Parathyroid adenoma (tissue), 2 donors: ENCODE results near the gene VEGFA.

Experiments
- H2AFZ ChIP-seq: fragments of 300-600 bp; sonication (generic); one replicate; pipeline ENCODE4 v1.7.0; 2017; ENCODE audit warnings: antibody characterized with exemption, mild to moderate bottlenecking
- H3K27ac ChIP-seq: fragments of 300-600 bp; sonication (generic); one replicate; pipeline ENCODE4 v1.7.0; 2017
- H3K27me3 ChIP-seq: fragments of 300-600 bp; sonication (generic); one replicate; pipeline ENCODE4 v1.7.0; 2017; ENCODE audit warnings: low read length; ENCODE audit not compliant: control insufficient read depth, insufficient read depth
- H3K36me3 ChIP-seq: fragments of 300-600 bp; sonication (generic); one replicate; pipeline ENCODE4 v1.7.0; 2017; ENCODE audit warnings: low read length; ENCODE audit not compliant: control insufficient read depth, insufficient read depth
- H3K4me1 ChIP-seq: fragments of 300-600 bp; sonication (generic); one replicate; pipeline ENCODE4 v1.7.0; 2017; ENCODE audit warnings: control low read depth
- H3K4me2 ChIP-seq: fragments of 300-600 bp; sonication (generic); one replicate; pipeline ENCODE4 v1.7.0; 2017; ENCODE audit warnings: low read length
- H3K4me3 ChIP-seq: fragments of 300-600 bp; sonication (generic); one replicate; pipeline ENCODE4 v1.7.0; 2017; ENCODE audit warnings: low read depth, low read length
- H3K79me2 ChIP-seq: fragments of 300-600 bp; sonication (generic); one replicate; pipeline ENCODE4 v1.7.0; 2017; ENCODE audit warnings: control low read depth
- H3K9ac ChIP-seq: fragments of 300-600 bp; sonication (generic); one replicate; pipeline ENCODE4 v1.7.0; 2017; ENCODE audit warnings: mild to moderate bottlenecking
- H3K9me3 ChIP-seq: fragments of 300-600 bp; sonication (generic); one replicate; pipeline ENCODE4 v1.7.0; 2017; ENCODE audit warnings: low read length; ENCODE audit not compliant: control insufficient read depth
- TF ChIP-seq, protein P1 (sequence below): fragments of 300-600 bp; sonication (generic); IDR thresholded peaks from one replicate; pipeline ENCODE4 v1.7.0; 2017; ENCODE audit warnings: antibody characterized with exemption, mild to moderate bottlenecking
- donor health status: primary hyperparathyroidism.

VEGFA gene

DNA sequence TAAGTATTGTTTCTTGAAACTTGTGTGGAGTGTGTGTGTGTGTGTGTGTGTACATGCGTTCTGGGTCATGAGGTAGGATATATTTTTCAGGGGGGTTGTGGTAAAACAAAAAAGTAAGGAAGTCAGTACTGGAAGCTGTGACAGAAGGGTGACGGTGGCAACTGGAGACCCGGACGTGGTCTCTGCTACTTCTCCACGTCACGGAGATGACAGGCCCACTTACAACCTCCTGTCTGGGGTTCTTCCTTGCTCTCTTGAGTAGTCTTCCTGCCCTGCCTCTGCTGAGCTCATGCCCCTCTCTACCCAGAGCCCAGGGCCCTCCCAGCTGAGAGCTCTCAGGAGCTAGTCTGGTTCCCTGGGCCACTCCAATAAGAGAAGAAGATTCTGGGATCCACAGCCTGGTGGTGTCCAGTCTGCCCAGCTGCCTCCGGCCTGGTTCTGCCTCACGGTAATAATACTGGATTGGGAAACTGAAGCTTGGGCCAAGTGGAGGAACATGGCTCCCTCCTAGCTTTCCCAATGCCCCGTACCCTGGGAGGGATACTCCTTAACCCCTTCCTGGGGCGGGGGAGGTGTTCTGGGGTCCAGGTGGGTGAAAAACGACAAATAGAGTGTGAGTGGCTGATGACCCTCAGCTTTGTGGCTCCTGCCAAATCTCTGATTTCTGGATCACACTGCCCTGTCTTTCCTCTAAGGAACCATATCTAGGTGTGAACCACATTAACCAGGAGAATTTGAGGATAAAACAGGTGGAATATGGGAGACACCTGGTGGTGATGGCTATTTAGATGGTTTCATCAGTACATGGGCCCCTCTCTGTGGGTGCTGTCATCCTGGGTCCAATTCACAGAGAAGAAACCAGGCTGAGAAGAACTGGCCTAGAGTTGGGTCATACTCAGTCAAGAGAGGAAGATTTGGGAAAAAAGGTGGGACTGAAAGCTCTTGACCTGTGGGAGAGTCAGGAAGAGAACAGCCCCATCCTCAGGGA, 27.2 kb downstream of the VEGFA start:
- Histone ChIP-seq H2AFZ (no peak overlapping the region), H3K9ac (no peak overlapping the region), H3K79me2 (no peaks in the 10 kb centered on the region), H3K36me3 (no peaks in the 10 kb centered on the region), H3K27me3 (no peaks in the 10 kb centered on the region), H3K4me2 (no peak overlapping the region), H3K4me3 (no peak overlapping the region), H3K4me1 (peaks cover 41% of the 10 kb centered on the region), H3K9me3 (no peaks in the 10 kb centered on the region), H3K27ac (no peak overlapping the region)
- TF ChIP-seq, protein P1, sequence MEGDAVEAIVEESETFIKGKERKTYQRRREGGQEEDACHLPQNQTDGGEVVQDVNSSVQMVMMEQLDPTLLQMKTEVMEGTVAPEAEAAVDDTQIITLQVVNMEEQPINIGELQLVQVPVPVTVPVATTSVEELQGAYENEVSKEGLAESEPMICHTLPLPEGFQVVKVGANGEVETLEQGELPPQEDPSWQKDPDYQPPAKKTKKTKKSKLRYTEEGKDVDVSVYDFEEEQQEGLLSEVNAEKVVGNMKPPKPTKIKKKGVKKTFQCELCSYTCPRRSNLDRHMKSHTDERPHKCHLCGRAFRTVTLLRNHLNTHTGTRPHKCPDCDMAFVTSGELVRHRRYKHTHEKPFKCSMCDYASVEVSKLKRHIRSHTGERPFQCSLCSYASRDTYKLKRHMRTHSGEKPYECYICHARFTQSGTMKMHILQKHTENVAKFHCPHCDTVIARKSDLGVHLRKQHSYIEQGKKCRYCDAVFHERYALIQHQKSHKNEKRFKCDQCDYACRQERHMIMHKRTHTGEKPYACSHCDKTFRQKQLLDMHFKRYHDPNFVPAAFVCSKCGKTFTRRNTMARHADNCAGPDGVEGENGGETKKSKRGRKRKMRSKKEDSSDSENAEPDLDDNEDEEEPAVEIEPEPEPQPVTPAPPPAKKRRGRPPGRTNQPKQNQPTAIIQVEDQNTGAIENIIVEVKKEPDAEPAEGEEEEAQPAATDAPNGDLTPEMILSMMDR: peak; percentile 38

DNA sequence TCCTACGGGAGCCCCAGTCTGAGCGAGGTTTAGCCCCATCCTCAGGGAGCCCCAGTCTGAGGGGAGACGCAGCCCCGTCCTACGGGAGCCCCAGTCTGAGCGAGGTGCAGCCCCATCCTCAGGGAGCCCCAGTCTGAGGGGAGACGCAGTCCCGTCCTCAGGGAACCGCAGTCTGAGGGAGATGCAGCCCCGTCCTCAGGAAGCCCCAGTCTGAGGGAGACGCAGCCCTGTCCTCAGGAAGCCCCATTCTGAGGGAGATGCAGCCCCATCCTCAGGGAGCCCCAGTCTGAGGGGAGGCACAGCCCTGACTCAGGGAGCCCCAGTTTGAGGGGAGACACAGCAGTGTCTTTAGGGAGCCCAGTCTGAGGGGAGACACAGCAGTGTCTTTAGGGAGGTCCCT, 27.9 kb downstream of the VEGFA start:
- H3K9me3 ChIP-seq: no peaks in the 10 kb centered on the region
- no peaks in the 10 kb centered on the region for H3K79me2 ChIP-seq
- no peaks in the 10 kb centered on the region for H3K36me3 ChIP-seq
- peak overlapping the region; percentile 74 for H3K27ac ChIP-seq
- H3K4me2 ChIP-seq: no peak overlapping the region
- H3K4me3 ChIP-seq: no peak overlapping the region
- peaks cover 49% of the 10 kb centered on the region for H3K4me1 ChIP-seq
- H3K9ac ChIP-seq: no peak overlapping the region
- H3K27me3 ChIP-seq: no peaks in the 10 kb centered on the region
- no peak overlapping the region for H2AFZ ChIP-seq
- TF ChIP-seq, protein P1: no peak

DNA sequence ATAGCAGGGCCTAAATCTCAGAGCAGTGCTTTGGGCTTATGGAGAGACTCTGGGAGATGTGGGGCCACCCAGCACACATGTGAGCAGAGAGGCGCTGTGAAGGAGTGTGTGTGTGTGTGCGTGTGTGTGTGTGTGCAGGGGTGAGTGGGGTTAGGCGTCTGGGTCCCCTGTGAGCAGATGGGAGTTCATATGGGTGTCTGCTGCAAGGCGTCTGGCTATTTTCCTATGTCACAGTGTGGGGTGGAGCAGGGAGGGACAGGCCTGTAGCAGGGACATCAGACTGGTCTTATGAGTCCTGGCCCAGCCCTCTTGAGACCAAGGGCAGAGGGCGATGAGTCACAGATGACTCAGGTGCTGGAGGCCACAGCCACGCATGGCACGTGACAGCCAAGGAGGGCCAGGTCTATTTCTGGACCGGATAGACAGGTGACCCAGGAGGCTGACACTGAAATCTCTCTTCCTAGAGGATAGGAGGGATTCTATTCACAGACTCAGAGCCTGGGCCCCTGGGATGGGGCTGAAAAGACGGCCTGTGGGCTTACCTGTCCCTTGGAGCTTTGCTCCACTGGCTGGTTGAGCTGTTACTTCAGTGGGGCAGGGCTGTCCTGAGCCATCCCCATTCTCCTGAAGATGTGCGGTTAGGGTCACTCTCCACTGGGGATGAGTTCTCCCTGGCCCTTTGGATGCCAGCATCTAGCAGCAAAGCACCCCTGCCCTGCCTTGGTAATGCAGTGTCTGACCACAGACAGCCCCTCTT, 28.9 kb downstream of the VEGFA start:
- Histone ChIP-seq H3K79me2 (no peaks in the 10 kb centered on the region), H3K4me2 (peak overlapping the region; percentile 64), H3K36me3 (no peaks in the 10 kb centered on the region), H3K4me1 (peaks cover 55% of the 10 kb centered on the region), H2AFZ (peak overlapping the region; percentile 48), H3K4me3 (no peak overlapping the region), H3K9ac (no peak overlapping the region), H3K9me3 (no peaks in the 10 kb centered on the region), H3K27me3 (no peaks in the 10 kb centered on the region), H3K27ac (peak overlapping the region; percentile 74)
- TF ChIP-seq, protein P1: no peak

DNA sequence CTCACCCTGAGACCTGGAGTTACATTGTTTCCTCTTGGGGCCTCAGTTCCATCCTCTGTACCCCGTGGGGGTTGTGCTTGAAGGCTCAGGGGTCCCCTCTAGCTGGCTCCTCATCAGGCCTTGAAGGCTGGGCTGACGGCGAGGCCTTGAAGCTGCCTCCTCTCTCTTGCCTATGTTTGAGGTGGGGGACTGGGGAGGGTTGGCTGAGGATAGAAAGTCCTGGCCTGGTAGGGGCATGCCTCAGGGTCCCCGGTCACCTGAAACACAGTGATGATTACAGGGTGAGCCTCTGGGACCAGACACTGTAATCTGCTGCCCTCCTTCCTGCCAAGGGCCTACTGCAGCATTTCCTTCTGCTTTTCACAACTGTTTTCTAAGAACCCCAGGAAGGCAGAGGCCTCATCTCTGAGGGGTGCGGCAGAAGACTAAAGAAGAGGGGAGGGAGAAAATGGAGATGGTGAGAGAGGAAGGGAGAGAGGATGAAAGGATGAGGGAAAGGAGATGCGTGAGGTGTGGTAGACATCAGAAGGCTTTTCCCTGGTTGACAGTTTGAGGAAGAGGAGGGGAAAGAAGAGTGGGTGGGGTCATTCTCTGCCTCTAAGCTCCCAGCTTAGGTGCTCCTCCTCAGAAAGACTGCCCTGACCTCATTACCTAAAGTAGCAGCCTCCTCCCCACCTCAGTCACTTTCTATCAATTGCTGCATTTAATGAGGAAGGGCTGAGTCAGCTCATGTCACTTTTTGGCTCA, 29.7 kb downstream of the VEGFA start:
- TF ChIP-seq, protein P1: no peak
- no peaks in the 10 kb centered on the region for H3K79me2 ChIP-seq
- H3K27me3 ChIP-seq: no peaks in the 10 kb centered on the region
- H3K9ac ChIP-seq: no peak overlapping the region
- no peak overlapping the region for H3K4me2 ChIP-seq
- H3K27ac ChIP-seq: peak overlapping the region; percentile 74
- H3K4me3 ChIP-seq: no peak overlapping the region
- H3K4me1 ChIP-seq: peaks cover 59% of the 10 kb centered on the region
- H3K9me3 ChIP-seq: no peaks in the 10 kb centered on the region
- H3K36me3 ChIP-seq: no peaks in the 10 kb centered on the region
- H2AFZ ChIP-seq: peak overlapping the region; percentile 1
